A172 (cell line): Measurements from ENCODE around the gene TMEM117. TPM values are rescaled to one million over a fixed set of nuclear protein-coding genes. Genes with fewer than 3 reads are reported as not detected.
"Not testable (repeated sequence)": the region's sequence is repeated elsewhere in the genome, so short reads cannot be mapped to it uniquely, and the experiment has no call there.

Experiments
- DNase-seq: peaks from one replicate; pipeline ENCODE4 v3.0.0-alpha.2; 2015; ENCODE audit warnings: low spot score
- total RNA-seq: library from RNA; depleted of rRNA; stranded (reverse); fragments of >200 nt; shearing (Covaris generic); gene quantifications from 2 replicates; pipeline ENCODE4 v1.2.3, GENCODE V29; 2014

TMEM117 gene
- total RNA-seq, 1 experiment from 2014 or later, result 12.2 TPM

DNA sequence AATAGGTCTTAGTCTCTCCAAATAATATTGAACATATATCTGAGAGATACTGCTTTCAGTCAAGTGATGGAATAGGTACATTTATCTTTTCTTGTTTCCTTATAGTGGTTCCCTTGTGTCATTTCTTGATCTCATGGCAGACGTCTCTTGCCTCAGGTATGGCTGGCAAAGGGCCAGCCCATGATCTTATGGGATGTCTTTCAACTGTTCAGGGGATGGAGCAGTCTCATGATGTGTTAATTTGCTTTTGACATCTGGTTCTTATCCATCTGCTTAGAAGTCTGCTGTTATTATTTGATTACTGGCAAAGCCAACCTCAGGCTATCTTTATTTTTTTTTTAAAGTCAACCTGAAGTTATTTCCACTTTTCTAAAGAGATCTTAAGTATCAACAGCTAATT lies 262.9 kb downstream of the TMEM117 start:
- no peak for DNase-seq

DNA sequence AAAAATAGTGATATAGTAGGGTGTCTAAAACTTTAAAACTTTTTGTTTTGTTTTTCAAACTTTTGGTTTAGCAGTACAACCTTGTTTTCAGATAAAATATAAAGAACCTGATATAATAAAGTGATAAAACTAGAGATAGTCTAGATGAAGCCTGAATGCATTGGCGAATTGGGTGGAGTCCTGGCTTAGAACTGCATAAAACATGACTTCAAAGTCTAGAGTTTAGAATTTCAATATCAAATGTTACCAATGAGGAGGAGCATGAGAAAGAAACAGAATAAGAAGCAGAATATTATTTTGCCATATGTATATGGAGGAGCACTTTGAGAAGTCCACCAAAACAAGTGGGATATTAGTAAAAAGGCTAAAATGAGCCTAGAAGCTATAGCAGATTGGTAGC lies 263.6 kb downstream of the TMEM117 start:
- no peak for DNase-seq

DNA sequence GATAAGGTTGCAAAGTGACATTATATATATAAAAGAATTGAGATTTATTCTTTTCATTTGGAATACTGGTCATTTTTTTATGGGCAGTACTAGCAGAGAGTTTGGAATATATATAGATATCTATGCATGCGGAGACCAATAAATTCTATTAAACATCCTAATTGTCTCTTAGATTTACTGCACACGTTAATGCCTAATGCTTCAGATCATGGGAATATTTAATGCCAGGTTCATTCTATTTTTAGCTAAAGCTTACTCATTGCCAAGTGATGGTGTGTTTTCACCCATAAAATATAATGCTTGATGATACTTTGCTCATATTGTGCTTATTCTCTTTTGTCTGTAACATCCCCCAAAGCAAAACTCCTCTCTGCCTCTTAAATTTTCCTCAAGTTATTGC lies 264.4 kb downstream of the TMEM117 start:
- DNase-seq, result no peak

DNA sequence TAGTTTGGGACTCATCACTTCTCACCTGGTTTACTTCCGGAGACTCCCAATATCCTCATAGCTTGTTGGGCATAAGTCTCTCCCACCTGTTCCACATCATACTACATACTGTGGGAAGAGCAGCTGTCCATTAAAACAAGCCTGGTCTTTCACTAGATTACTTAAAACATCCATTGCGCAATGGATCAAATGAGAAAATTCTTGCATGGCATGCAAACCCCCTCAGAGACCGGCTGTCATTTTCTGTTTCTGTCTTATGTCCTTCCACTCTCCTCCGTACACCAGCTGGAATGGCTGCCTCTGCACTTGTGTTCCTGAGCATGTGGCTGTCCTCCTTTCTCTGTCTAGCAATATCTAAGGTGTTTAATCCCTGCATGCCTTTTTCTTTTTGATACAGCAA lies 265.6 kb downstream of the TMEM117 start:
- DNase-seq, result no peak

DNA sequence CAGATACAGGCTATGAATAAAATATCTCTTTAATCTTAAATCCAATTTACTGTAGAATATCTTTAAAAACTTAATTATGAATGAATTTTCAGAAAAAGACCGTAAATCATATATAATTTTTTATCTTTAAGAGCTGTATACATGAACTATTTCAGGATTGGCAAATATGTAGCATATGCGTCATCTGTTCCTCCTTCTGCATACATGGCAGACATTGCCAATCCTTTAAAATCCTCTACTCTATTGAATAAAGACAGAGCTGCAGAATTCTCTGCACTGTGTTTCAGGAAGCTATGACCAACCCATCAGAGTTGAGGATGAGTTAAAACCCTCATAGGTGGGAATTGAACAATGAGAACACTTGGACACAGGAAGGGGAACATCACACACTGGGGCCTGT lies 279.0 kb downstream of the TMEM117 start:
- no peak for DNase-seq

DNA sequence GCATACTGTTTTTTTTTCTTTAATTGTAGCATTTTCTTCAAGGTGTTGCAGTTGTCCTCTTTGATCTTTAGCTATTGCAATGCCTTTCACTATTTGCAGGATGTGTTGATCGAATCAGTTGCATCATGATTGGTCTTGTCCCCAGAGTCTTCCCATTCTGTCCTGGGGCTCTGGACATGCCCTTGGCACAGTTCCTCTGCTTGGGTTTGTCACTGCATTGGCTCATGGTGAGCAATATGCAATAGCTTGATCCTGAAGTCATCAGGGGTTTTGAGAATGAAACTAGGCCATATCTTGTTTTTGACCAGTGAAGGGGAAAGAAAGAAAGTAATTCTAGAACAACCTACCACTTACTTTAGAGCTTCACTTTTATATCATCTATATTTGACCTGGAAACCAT lies 281.5 kb downstream of the TMEM117 start:
- no peak for DNase-seq

DNA sequence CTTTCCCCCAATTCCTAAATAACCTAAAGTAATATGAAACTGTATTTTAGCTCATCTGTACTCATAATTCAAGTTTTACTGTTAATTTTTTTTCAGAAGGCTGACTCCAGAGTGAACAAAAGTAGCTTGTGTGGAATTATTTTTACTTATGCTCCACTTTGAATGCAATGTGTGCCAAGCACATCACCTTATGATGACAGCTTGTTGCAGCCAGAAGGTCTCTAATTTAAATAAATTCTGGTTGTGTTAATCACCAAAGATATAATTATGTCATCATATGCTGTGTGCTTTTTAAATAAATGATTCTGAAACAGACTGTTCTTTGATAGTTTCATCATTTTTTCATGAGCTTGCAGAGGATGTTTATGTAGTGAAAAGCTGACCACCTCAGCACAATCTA lies 283.1 kb downstream of the TMEM117 start:
- no peak for DNase-seq

DNA sequence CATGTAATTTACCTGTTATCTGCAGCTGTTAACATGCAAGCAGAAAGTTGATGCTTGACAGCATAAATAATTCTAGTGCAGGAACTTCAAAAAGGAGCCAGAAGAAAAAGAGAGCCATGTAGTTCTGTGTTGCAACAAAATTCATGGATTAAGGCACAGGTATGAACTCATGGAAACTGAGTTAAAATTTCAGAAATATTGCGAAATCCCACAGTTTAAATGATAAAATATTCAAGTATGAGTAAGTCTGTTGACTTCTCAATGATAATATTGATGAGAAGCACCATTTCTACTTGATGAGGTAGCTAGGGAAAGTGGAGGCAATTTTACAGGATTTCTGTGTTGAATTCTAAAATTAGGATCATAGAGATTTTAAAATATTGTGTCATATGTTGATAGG lies 290.9 kb downstream of the TMEM117 start:
- DNase-seq, result no peak

DNA sequence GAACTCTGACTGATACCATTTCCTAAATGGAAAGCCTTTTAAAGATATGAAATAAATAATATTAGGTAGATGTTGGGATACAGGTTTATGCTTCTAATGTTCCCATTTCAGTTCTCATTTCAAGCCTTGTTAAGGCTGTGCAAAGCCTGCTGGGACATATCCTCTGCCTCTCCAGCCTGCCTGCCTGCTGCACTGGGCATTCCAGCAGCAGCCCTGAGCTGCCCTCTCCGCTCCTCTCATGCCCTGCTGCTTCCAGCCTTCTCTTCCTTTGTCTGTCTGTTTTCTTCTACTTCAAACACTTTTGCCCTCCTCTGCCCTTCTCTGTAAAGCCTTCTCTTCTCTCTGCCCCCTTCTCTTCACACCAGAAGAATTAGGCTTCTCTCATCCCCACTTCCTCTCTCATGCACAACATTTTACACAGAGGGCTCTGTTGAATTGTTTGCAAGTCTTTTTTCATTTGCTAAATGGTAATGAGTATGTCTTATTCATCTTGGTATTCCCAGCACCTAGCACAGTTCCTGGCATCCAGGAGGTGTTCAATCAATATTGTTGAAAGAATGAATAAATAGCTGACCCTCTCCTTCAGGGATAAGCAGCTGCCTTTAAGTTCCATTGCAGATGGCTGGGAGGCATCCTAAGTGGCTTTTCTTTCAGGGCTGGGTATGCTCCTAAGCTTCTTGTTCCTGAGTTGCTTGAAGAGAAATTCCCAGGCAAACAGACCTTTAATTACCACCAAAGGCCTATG lies 292.3 kb downstream of the TMEM117 start:
- no peak for DNase-seq

DNA sequence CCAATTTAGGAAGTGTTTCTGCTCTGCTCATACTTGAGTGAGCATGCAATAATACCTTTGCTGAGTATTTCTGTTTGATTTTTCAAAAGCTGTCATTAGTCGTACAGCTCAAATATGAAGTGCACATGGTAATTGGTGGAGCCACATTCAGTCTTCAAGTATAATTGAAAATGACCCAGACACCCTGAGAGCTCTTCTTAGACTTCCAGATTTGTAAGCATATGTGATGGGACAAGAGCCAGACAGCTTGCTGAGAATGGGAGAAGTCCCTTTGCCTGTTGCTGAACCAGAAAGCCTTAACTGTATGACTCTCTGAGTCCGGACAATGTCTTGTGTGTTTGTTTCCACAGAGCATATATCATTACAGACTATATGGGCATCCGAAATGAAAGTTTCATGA lies 307.3 kb downstream of the TMEM117 start:
- no peak for DNase-seq

DNA sequence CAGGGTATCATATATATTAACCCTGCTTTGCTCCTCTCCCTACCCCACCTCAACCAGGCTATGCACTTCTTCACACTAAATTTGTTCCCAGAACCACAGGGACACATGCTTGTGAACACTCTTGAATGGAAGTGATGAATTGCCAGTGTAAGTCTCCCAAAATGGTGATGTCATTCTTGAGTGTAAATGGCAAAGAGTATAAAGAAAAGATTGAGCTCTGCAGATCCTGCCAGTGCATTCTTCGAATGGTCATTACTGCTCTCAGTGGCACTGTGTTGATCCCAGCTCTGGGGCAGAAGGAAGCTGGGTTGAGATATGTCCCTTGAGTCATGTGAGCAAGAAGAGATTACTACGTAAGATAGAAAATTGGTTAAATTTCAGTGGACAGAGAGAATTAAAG lies 313.1 kb downstream of the TMEM117 start:
- no peak for DNase-seq

DNA sequence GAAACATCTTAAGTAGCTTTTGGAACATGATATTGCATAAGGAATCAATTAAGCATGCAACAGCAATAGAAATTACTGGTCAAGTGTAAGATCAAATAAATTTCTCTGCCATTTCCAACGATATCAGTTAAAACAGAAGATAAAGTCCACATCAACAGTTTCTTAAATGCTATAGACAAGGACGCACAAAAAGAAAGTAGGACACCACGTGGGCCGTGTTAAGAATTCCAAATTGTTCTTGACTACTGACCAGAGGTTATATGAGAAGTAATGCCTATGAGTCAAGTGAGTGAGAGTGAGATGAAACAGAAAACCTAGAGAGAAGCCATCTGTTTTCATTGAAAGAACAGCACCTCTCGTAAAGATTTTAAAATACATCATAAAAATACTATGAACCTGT lies 318.2 kb downstream of the TMEM117 start:
- DNase-seq, result no peak

DNA sequence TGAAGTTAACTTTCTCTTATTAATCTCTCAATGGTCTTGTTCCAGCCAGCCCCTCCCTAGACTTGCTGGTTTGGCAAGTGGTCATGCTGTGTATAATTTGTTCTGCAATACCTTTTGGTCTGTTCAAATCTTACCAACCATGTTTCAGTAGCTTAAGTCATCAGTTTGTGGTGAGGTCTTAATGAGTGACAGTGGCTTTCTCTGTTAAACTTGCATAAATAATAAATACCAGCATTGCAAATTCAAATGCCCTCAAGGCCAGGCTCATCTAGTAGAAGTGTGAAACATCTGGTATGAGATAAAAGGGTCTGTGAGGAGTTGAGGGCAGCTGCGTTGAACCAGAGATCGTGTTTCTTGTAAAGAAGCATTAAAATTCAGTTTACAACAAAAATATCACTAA lies 319.5 kb downstream of the TMEM117 start:
- DNase-seq, result no peak

DNA sequence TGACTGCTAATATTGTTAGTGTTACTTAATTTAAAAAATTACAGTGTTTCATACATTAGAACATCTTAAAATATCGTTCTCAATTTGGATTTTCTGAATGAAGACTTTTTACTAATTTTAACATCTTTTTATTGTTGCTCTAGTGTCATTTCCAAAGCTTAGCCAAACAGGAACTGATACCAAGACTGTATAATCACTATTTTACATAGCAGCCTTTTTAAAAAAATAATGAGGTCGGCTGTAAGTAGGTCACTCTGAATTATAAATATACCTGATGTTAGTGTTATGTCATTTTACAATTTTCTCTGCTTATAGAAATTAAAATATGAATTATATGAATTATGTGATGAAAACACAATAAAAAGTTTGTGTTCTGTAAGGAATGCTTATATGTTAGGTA lies 321.5 kb downstream of the TMEM117 start:
- no peak for DNase-seq

DNA sequence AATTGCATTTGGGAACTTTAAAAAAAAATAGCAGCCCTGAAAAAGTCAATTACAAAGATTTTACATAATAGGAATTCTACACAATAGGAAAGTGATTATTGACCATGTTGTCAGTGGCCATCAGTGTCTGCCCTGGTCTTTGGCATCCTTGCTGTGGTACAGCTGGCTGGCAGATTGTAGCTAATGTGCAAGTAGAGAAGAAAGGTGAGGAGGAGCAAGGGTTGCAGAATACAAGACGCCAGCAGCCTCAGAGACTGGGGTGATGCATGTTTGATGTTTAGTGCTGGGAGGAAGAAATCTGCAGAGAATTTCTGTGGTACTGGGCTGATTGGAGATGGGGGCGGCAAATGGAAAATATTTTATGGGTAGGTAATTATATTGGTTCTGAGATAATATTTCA lies 322.9 kb downstream of the TMEM117 start:
- no peak for DNase-seq

DNA sequence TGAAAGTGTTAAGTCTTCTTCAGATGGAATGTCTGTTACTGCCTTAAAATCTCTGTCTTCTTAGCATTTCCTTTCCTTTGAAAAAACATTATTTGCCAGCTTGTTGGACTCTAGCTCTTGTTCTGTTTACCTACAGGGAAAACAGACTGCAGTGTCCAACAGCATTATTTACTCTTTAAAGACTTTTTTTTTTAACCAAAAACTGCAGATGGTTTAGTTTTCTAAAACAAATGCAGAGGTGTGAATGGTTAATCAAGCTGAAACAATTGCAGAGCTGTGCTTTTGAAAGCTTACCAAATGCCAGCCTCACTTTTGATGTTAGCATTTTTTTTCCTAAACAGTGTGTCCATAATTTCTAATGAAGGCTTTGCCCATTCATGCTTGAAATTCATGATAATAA lies 323.3 kb downstream of the TMEM117 start:
- DNase-seq, result no peak

DNA sequence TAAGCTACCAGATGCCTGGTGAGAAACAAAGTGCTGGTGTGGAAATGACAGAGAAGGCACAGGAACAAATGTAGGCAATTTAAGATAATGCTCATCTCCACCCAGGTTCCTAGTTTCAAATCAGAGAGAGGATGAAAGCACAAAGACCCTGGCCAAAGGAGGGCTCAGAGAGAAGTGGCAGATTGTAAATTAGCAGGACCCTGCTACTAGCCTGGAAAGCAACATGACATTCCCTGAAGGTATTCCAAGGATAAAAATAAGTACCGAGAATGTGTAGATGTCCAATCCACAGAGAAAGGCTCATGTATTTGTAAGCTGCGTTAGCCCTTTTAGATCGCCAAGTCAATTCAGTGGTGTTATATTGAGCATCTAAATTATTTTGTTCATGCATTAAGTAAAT lies 324.0 kb downstream of the TMEM117 start:
- no peak for DNase-seq

DNA sequence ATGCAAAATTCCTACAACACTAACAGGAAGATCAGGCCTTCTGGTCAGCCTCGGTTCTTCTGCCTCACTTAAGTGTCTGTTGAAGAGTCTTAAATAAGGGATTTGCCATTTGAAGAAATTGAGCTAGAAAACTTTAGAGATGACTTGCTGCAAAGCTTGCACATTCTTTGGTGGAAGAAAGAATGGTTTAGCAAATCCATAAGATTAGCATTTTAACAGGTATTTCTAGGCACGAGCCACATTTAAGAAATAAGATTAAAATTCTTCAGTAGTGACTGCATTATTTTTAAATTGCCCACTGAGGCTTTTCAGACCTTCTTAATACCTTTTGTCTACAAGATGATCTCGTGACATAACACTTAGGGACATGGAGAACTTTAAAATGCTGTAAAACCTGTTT lies 327.1 kb downstream of the TMEM117 start:
- DNase-seq, result no peak

DNA sequence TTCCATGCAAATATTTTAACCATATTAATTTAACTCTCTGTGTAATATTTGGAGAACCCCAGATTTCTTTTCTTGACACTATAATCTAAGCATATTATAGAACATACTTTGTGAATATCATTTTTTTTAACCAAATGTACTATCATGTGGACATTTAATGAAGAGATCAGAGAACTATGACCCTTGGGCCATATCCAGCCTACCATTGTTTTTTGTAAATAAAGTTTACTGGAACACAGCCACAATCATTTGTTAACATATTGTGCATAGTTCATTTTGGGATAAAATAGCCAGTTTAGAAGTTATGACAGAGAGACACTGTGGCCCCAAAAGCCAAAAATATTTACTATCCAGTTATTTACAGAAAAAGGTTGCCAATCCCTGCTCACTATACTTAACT lies 338.2 kb downstream of the TMEM117 start:
- DNase-seq, result no peak

DNA sequence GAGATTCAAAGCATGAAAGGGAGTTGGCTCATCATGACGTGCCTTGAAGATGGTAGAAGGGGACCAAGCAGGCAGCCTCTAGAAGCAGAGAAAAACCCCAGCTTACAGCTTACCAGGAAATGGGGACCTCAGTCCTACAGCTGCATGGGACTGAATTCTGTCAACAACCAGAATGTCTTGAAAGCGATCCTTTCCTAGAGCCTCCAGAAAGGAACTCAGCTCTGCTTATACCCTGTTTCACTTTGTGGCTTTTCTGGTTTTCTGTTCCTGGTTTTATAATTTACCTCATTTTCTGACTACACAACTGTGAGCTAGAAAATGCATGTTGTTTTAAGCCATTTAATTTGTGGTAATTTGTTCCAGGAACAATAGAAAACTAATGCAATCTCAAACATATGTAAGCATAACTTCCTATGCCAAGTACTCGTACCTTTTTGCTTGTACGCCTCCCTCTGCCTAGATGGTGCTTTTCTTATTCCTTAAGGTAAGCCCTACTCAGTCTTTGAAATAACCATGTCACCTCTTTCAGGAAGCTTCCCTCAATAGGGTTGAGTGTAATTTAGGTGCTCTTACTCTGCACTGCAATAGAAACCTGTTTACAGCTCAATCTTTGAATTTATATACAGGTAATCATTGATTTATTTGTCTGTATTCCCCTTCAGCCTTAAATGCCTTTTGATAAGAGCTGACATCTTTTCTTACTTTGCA lies 348.8 kb downstream of the TMEM117 start:
- DNase-seq, result no peak

DNA sequence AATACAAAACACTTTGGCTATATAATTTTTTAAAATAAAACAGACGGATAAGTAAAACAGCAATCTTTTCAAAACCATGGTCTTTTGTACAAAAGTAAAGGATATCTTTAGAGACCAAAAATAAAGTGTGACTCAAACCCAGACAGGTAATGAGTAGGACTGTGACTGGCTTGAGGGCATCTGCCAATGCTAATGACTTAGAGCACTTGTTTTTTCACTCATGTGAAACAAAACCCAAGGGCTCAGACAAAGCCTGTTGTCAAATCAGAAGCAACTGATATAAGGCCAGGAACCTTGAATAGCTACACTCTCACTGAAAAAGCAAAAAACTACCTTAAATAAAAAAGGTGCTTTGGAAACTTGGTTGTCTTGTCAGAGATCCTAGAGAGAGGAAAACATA lies 357.4 kb downstream of the TMEM117 start:
- DNase-seq, result no peak

DNA sequence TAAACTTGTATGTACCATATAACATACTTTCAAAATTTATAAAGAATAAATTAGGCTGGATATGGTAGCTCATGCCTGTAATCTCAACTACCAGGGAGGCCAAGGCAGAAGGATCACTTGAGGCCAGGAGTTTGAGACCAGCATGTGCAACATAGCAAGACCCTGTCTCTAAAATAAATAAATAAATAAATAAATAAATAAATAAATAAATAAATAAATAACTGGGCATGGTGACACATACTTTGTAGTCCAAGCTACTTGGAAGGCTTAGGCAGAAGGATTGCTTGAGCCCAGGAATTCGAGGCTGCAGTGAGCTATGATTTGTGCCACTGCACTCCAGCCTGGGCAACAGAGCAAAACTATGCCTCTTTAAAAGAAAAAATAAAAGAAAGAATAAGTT lies 359.8 kb downstream of the TMEM117 start:
- DNase-seq, result not testable (repeated sequence)

DNA sequence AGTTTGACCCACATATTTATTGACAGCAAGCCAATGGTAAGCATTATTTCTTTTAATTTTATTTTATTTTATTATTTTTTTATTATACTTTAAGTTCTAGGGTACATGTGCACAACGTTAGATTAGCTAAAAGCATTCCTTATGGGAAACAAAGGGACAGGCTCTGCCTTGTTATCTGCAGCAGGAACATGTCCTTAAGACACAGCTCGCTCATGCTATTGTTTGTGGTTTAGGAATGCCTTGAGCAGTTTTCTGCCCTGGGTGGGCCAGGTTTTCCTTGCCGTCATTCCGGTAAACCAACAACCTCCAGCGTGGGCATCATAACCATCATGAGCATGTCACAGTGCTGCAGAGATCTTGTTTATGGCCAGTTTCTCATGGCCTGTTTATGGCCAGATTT lies 370.2 kb downstream of the TMEM117 start:
- DNase-seq, result no peak
